ENCODE data around the gene SLC1A2. TPM values are rescaled to one million over a fixed set of nuclear protein-coding genes. Genes with fewer than 3 reads are reported as not detected.

Gene SLC1A2
- total RNA-seq, 1 experiment from 2014 or later: 0.50 TPM

DNA sequence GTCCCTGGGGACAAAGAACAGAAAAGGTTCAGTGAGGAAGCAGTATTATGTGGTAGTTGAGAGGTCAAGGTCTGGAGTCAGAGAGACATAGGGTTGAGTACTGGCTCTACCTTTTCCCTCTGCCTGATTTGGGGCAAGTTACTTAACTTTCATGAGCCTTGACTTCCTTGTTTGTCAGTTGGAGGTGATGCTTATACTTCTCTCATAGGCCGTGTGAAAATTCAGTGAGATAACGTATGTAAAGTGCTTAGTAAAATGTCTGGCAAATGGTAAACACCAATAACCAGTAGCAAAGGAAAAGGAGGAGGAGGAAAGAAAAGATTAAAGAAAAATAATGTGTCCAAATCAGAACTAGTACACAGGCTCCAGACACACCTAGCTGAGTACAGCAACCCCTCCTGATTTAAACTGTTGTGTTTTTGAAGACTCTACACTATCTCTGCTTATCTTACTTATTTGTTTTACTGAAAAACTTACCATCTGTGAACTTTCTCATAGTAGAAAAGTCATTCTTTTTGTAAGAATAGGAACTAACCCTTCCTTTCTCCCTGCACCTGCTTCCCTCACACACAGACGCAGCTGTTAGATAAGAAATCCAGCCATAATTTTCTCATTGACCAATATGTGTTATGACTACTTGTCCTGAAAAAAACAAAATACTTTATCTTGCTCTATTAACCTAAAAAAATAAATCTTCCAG lies 153.5 kb downstream of the SLC1A2 start:
- Histone ChIP-seq H3K23ac (ENCODE audit: insufficient read length, low read depth, low read length) (no peak overlapping the region), H3K79me1 (ENCODE audit: insufficient read depth, low read depth, low read length, poor library complexity, severe bottlenecking) (no peaks in the 10 kb centered on the region), H3K18ac (ENCODE audit: insufficient read length, low read depth, low read length) (no peak overlapping the region), H3K27ac (ENCODE audit: insufficient read length, low read depth, low read length) (no peak overlapping the region), H3T11ph (ENCODE audit: low read length) (no peak overlapping the region), H3K27me3 (ENCODE audit: insufficient read depth, low read length) (no peaks in the 10 kb centered on the region), H3K4me1 (ENCODE audit: insufficient read depth, low read length) (no peaks in the 10 kb centered on the region), H3K9me3 (ENCODE audit: control insufficient read depth, low read depth, low read length) (no peaks in the 10 kb centered on the region), H4K91ac (ENCODE audit: insufficient read length, low read depth, low read length) (no peak overlapping the region), H2BK5ac (ENCODE audit: insufficient read length, low read length) (no peak overlapping the region), H3K79me2 (ENCODE audit: insufficient read depth, low read length) (no peaks in the 10 kb centered on the region), H2BK20ac (ENCODE audit: low read depth, low read length, poor library complexity, severe bottlenecking) (no peak overlapping the region), H3K4me2 (ENCODE audit: insufficient read depth, insufficient read length, low read length) (no peak overlapping the region), H2BK120ac (ENCODE audit: low read depth, low read length, poor library complexity, severe bottlenecking) (no peak overlapping the region), H3K56ac (ENCODE audit: insufficient read length, low read depth, low read length) (no peak overlapping the region), H4K5ac (ENCODE audit: insufficient read length, low read depth, low read length) (no peak overlapping the region), H4K8ac (replicated peaks; ENCODE audit: insufficient read length, low read depth, low read length) (no peak overlapping the region), H2BK12ac (ENCODE audit: insufficient read length, low read depth, low read length) (no peak overlapping the region), H4K20me1 (ENCODE audit: control insufficient read depth, insufficient read depth, insufficient read length) (no peaks in the 10 kb centered on the region), H3K4ac (ENCODE audit: low read depth, low read length) (no peak overlapping the region), H3K23me2 (ENCODE audit: insufficient read length, low read depth, low read length, poor library complexity, severe bottlenecking) (no peaks in the 10 kb centered on the region), H2BK15ac (ENCODE audit: low read depth, low read length) (no peak overlapping the region), H3K9ac (ENCODE audit: extremely low read depth, insufficient read length, low read length) (no peak overlapping the region), H2AFZ (ENCODE audit: low read length) (no peak overlapping the region), H2AK5ac (ENCODE audit: insufficient read length, low read length) (no peak overlapping the region), H3K14ac (ENCODE audit: insufficient read depth, low read length) (no peak overlapping the region)
- no peaks in the 10 kb centered on the region for H3K4me1 Mint-ChIP-seq
- no peak for DNase-seq
- H3K36me3 Mint-ChIP-seq (ENCODE audit: insufficient read depth in 1 of 3, low read depth in 3 of 3): no peaks in the 10 kb centered on the region
- TF ChIP-seq, protein P1, sequence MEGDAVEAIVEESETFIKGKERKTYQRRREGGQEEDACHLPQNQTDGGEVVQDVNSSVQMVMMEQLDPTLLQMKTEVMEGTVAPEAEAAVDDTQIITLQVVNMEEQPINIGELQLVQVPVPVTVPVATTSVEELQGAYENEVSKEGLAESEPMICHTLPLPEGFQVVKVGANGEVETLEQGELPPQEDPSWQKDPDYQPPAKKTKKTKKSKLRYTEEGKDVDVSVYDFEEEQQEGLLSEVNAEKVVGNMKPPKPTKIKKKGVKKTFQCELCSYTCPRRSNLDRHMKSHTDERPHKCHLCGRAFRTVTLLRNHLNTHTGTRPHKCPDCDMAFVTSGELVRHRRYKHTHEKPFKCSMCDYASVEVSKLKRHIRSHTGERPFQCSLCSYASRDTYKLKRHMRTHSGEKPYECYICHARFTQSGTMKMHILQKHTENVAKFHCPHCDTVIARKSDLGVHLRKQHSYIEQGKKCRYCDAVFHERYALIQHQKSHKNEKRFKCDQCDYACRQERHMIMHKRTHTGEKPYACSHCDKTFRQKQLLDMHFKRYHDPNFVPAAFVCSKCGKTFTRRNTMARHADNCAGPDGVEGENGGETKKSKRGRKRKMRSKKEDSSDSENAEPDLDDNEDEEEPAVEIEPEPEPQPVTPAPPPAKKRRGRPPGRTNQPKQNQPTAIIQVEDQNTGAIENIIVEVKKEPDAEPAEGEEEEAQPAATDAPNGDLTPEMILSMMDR (conservative IDR thresholded peaks at IDR 0.05): no peak
- no CpG with 5 or more reads among the region's 3 CpGs for WGBS (ENCODE audit: extremely low coverage, insufficient read length, low lambda C conversion rate)
- no peak overlapping the region for H3K4me3 Mint-ChIP-seq
- no peak overlapping the region for H3K27ac Mint-ChIP-seq
- no peaks in the 10 kb centered on the region for H3K9me3 Mint-ChIP-seq
- no peaks in the 10 kb centered on the region for H3K27me3 Mint-ChIP-seq (ENCODE audit: low read depth)

Data from H9 (cell line).